Kidney epithelial cell (primary cell): ENCODE measurements around the gene DSC1. TPM values are rescaled to one million over a fixed set of nuclear protein-coding genes. Genes with fewer than 3 reads are reported as not detected.

Source experiments
- DNase-seq: peaks from one replicate; pipeline ENCODE4 v3.0.0-alpha.2; 2010; ENCODE audit warnings: low read depth
- H3K27me3 ChIP-seq: 2 replicates; pipeline ENCODE4 v1.6.0; 2011; ENCODE audit warnings: low read length; ENCODE audit not compliant: control insufficient read depth, insufficient read depth
- H3K36me3 ChIP-seq: 2 replicates; pipeline ENCODE4 v1.5.1; 2011; ENCODE audit warnings: low read length; ENCODE audit not compliant: control insufficient read depth, insufficient read depth
- H3K4me3 ChIP-seq: 2 replicates; pipeline ENCODE4 v1.5.1; 2011; ENCODE audit warnings: low read depth, mild to moderate bottlenecking, control low read depth, low read length
- total RNA-seq: library from RNA; depleted of rRNA; stranded (reverse); fragments of >200 nt; gene quantifications from 2 replicates; pipeline ENCODE4 v1.2.3, GENCODE V29; 2015
- TF ChIP-seq, protein P1 (sequence below): IDR thresholded peaks from 2 replicates; pipeline ENCODE4 v1.5.1; 2011; ENCODE audit warnings: mild to moderate bottlenecking, moderate library complexity, low read length, control low read depth, inconsistent platforms; ENCODE audit not compliant: insufficient read depth, poor library complexity, severe bottlenecking

Gene DSC1
- total RNA-seq, 1 donor from 2014 or later: not detected

DNA sequence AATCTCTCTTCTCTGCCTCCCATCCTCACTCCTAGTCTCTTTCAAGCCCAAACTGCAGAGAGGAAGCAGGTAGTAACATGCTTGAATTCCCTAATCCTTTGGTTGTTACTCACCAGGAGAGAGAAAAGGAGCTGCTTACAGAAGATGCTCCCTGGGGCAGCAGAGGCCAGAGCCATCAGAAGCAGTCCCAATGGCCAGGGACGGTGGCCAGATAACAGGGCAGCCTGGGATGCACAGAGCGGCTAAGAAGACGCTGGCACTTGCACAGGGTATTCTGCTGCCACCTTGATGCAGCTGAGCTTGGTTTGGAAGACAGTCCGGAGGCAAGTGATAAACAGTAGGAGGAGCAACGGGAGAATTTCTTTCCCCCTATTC lies 250 bp downstream of the DSC1 start:
- TF ChIP-seq, protein P1, sequence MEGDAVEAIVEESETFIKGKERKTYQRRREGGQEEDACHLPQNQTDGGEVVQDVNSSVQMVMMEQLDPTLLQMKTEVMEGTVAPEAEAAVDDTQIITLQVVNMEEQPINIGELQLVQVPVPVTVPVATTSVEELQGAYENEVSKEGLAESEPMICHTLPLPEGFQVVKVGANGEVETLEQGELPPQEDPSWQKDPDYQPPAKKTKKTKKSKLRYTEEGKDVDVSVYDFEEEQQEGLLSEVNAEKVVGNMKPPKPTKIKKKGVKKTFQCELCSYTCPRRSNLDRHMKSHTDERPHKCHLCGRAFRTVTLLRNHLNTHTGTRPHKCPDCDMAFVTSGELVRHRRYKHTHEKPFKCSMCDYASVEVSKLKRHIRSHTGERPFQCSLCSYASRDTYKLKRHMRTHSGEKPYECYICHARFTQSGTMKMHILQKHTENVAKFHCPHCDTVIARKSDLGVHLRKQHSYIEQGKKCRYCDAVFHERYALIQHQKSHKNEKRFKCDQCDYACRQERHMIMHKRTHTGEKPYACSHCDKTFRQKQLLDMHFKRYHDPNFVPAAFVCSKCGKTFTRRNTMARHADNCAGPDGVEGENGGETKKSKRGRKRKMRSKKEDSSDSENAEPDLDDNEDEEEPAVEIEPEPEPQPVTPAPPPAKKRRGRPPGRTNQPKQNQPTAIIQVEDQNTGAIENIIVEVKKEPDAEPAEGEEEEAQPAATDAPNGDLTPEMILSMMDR: no peak
- Histone ChIP-seq H3K4me3 (no peak overlapping the region), H3K27me3 (no peaks in the 10 kb centered on the region), H3K36me3 (no peaks in the 10 kb centered on the region)
- DNase-seq: no peak

DNA sequence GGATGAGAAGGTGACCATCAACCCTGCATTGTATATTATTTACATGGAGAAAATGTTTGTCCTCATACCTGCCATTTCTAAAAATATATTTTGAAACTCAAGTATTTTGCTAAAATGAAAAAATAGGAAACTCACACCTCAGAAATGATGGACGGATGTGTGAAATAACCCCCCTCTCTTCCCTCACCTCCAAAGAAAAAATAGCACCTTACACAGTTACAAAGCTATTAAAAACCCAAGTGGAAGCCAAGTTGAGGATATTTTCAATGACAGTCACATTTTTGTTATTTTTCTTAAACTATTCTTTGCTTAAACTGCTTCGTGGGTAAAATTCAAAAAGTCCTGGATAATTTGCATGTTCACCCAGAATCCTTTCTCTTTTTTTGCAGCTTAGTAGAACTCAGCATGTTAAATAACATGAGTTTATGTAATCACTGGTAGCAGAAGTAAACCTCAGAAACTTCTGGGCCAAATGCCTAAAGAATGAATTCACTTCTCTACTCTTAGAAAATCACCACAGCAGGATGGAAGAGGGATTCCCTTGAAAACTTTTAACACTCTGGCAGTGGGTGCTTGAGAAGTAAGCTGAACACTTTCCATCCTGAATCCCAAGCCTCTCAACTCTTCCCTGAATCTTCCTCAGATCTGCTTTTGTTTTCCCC lies 768 bp downstream of the DSC1 start:
- H3K27me3 ChIP-seq: no peaks in the 10 kb centered on the region
- H3K36me3 ChIP-seq: no peaks in the 10 kb centered on the region
- DNase-seq: no peak
- TF ChIP-seq, protein P1: no peak
- H3K4me3 ChIP-seq: no peak overlapping the region

DNA sequence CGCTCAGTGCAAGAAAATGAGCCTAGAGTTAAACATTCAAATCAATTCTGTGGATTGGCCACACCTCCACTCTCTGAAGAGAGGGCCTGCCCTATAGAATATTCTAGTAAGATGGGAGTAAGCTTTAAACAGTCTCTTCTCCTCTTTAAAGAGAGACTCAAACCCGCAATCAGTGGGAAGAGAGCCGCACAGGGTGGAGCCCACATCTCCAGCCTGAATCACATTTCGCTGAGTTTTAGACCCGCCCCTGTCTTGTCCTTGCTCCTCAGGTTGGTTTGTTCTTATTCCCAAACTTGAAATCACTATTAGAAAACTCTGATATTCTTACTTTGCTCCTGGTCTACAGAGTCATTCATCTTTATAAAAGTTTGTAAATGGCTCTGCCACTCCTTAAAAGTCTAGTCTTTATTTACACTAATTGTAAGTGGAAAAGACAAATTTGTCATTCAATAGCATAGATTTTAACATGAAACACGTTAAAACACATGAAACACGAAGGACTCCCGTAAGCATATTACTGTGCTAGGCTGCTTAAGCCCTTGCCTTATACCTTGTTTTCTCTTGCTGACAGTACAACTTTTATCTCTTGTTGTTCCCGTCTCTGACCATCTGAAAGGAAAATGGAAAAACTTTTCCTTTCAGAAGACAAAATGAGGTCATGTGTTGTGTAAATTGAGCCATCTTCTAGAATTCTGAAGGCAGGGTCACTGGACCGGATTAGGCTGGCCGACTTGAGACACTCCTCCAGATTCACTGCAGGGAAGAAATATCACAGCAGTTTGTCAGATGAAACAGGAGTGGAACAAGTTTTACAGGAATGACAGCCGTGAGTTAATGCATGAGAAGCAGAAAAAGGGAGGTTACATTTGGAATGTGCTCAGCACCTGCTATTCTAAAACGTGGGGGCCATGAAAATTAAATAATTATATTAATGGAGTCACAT lies 5.6 kb downstream of the DSC1 start:
- peak; percentile 48 for DNase-seq
- H3K36me3 ChIP-seq: no peaks in the 10 kb centered on the region
- no peaks in the 10 kb centered on the region for H3K27me3 ChIP-seq
- H3K4me3 ChIP-seq: no peak overlapping the region
- TF ChIP-seq, protein P1: no peak

DNA sequence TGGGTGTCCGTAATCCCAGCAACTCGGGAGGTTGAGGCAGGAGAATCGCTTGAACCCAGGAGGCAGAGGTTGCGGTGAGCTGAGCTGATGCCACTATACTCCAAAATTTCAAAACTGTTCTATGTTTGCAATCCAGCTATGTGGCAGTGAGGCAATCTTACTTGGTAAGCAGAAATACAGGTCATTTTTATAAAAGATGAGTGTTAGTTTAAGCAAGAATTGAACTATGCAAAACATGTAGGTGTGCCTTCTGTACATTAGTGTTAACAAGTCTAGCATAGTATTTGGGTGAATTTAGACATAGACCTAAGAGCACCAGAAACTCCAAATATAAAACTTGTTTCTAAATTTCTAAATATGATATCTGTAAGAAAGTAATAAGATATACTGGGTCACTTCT lies 7.2 kb downstream of the DSC1 start:
- H3K36me3 ChIP-seq: no peaks in the 10 kb centered on the region
- no peaks in the 10 kb centered on the region for H3K27me3 ChIP-seq
- no peak overlapping the region for H3K4me3 ChIP-seq
- no peak for DNase-seq
- TF ChIP-seq, protein P1: no peak

DNA sequence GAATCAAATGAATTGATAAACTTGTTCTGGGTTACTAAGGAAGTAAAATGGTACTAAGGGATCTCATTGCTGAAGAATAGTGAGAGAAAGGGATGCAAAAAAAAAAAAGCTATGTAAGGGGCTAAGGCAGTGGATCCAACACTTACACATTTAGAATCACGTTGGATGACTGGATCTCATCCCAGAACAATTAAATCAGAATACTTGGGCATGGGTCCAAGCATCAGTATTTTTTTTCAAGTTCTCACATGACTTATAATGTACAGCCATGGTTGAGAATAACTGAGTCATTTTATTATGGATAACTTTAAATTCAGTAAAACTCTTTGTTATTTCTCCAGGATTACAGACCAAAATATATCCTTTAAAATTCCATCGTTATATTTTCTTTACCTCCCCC lies 8.5 kb downstream of the DSC1 start:
- TF ChIP-seq, protein P1: no peak
- Histone ChIP-seq H3K4me3 (no peak overlapping the region), H3K36me3 (no peaks in the 10 kb centered on the region), H3K27me3 (no peaks in the 10 kb centered on the region)
- DNase-seq: no peak

DNA sequence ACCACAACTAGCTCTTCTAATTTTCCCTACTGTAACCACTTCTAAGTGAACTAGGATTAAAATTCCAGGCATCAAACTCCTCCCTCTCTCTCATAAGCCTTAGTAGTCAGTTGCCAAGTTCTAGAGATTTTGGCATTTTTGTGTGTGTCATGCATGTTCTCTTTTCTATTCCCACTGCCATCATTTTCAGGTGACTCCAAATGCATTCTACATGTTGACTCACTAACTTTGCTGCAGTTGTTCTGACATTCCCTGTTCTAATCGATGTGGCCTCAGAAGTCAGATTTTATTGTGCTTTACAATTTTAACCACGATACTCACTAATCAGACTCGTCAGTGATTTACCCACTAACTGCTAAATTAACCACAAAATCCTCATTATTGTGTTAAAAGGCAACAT lies 13.3 kb downstream of the DSC1 start:
- TF ChIP-seq, protein P1: no peak
- no peak for DNase-seq

More for the DNA sequence above, 13.3 kb downstream of the DSC1 start:
- no peaks in the 10 kb centered on the region for H3K36me3 ChIP-seq
- no peaks in the 10 kb centered on the region for H3K27me3 ChIP-seq
- no peak overlapping the region for H3K4me3 ChIP-seq
